Neuron (in vitro differentiated cells): ENCODE measurements around the gene CRYBA4.

ENCODE experiments used
- H2AFZ ChIP-seq: one replicate; pipeline ENCODE4 v1.6.1; 2013; ENCODE audit warnings: low read depth, mild to moderate bottlenecking, inconsistent platforms, low read length, moderate library complexity
- H3K27me3 ChIP-seq: one replicate; pipeline ENCODE4 v1.6.1; 2013; ENCODE audit warnings: low read length; ENCODE audit not compliant: insufficient read depth
- H3K36me3 ChIP-seq: one replicate; pipeline ENCODE4 v1.6.1; 2013; ENCODE audit warnings: low read length; ENCODE audit not compliant: insufficient read depth
- H3K4me1 ChIP-seq: one replicate; pipeline ENCODE4 v1.6.1; 2013; ENCODE audit warnings: low read length; ENCODE audit not compliant: insufficient read depth
- H3K4me3 ChIP-seq: 2 replicates; pipeline ENCODE4 v1.5.1; 2013; ENCODE audit warnings: mild to moderate bottlenecking, low read length, moderate library complexity
- H3K9me3 ChIP-seq: one replicate; pipeline ENCODE4 v1.6.1; 2013; ENCODE audit warnings: low read length

Gene CRYBA4

GRCh38 chr22:26587991-26588613 is 33.7 kb upstream of the CRYBA4 start:
- Histone ChIP-seq H3K4me3 (no peak overlapping the region), H3K9me3 (no peaks in the 10 kb centered on the region), H3K27me3 (no peaks in the 10 kb centered on the region), H2AFZ (no peak overlapping the region), H3K36me3 (no peaks in the 10 kb centered on the region), H3K4me1 (peaks cover 8% of the 10 kb centered on the region)

DNA sequence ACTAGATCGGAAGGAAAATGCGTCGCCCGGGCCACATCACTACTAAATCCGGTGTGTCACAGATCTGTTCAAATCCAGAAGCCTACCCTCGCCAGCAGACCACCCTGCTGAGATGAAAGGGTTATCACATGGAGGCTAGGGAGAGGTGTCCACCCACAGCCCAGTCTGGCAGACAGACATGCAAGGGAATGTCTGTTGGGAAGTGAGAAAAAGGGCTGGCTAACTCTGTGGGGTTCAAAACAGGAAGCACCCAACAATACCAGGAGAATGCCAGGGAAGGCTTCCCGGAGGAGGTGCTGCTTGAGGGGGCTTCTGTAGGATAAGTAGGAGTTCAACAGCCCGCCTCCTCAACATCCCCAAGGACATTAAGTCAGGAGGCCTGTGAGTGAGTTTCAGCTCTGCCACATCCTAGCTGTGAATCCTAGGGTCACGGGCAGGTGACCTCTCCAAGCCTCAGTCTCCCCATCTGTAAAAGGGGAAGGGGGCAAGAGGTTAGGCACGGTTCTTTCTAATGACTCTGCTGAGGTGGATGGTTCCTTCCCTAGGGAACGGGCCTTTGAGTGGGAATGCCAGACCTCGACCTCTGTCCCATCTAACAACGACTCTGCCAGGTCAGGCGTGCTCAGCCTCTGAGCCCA is 32.9 kb upstream of the CRYBA4 start:
- Histone ChIP-seq H3K4me3 (peak overlapping the region; percentile 88), H3K27me3 (no peaks in the 10 kb centered on the region), H3K9me3 (no peaks in the 10 kb centered on the region), H3K36me3 (no peaks in the 10 kb centered on the region), H2AFZ (no peak overlapping the region), H3K4me1 (peaks cover 8% of the 10 kb centered on the region)

- no peaks in the 10 kb centered on the region for H3K27me3 ChIP-seq
- peak overlapping the region; percentile 88 for H3K4me3 ChIP-seq
- H3K36me3 ChIP-seq = no peaks in the 10 kb centered on the region
- H3K9me3 ChIP-seq = no peaks in the 10 kb centered on the region
- peaks cover 8% of the 10 kb centered on the region for H3K4me1 ChIP-seq
- peak overlapping the region; percentile 84 for H2AFZ ChIP-seq
These were observed 32.4 kb upstream of the CRYBA4 start for GRCh38 chr22:26589367-26589844.

GRCh38 chr22:26589845-26590736 is 31.7 kb upstream of the CRYBA4 start, which contains the start of gene TPST2:
Gene TPST2 (minus strand): TSS chr22:26590132. CDS start chr22:26541630, 48,502 bp downstream.
- H3K4me1 ChIP-seq = peaks cover 8% of the 10 kb centered on the region
- H3K4me3 ChIP-seq = peak within 1 kb of the TSS; percentile 88
- H2AFZ ChIP-seq = peak within 1 kb of the TSS; percentile 84
- no peaks in the 10 kb centered on the region for H3K27me3 ChIP-seq
- H3K36me3 ChIP-seq = no peaks in the 10 kb centered on the region
- no peaks in the 10 kb centered on the region for H3K9me3 ChIP-seq

GRCh38 chr22:26592421-26592891 is 29.3 kb upstream of the CRYBA4 start:
- no peaks in the 10 kb centered on the region for H3K36me3 ChIP-seq
- no peak overlapping the region for H2AFZ ChIP-seq
- H3K27me3 ChIP-seq = no peaks in the 10 kb centered on the region
- H3K9me3 ChIP-seq = no peaks in the 10 kb centered on the region
- peaks cover 8% of the 10 kb centered on the region for H3K4me1 ChIP-seq
- H3K4me3 ChIP-seq = no peak overlapping the region

- no peaks in the 10 kb centered on the region for H3K27me3 ChIP-seq
- H3K36me3 ChIP-seq = no peaks in the 10 kb centered on the region
- H3K4me3 ChIP-seq = no peak overlapping the region
- H3K4me1 ChIP-seq = peaks cover 8% of the 10 kb centered on the region
- no peaks in the 10 kb centered on the region for H3K9me3 ChIP-seq
- H2AFZ ChIP-seq = no peak overlapping the region
These were observed 28.0 kb upstream of the CRYBA4 start for GRCh38 chr22:26593763-26594162.

DNA sequence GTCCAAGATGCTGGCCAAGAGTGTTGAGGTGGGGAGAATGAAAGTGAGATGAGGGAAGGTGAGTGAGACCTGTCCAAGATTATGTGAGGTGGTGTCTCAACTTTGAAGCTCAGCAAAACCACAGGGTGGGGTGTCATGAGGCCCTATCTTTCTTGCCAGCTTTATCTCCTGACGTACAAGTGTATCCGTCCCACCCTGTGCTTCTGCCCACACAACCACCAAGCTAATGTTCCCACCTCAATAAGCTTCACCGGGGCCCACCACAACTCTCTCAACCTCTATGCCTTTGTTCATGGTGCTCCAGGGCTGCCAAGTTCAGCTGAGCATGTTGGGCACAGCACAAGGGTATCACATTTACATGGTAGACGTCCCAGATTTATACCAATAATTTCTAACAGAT is 24.7 kb upstream of the CRYBA4 start:
- no peaks in the 10 kb centered on the region for H3K27me3 ChIP-seq
- no peaks in the 10 kb centered on the region for H3K4me1 ChIP-seq
- no peaks in the 10 kb centered on the region for H3K36me3 ChIP-seq
- no peaks in the 10 kb centered on the region for H3K9me3 ChIP-seq
- H2AFZ ChIP-seq = no peak overlapping the region
- no peak overlapping the region for H3K4me3 ChIP-seq

DNA sequence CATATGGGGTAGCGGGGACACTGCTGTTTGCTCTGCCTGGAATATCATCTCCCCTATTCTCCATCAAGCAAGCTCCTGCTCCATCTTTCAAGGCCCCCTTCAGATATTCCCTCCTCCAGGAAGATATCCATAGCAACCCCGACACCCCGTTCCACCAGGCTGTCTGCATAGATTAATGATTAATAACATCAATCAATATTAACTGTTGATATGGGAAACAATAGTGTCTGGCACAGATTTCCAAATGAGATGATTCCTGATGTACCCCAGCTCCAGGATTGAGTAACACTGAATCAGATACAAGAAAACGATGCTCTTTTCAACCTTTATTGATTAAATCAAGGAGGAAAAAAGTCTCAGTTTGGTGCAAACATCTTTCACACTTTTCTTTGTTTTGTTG is 24.3 kb upstream of the CRYBA4 start:
- H2AFZ ChIP-seq = no peak overlapping the region
- no peaks in the 10 kb centered on the region for H3K36me3 ChIP-seq
- no peaks in the 10 kb centered on the region for H3K4me1 ChIP-seq
- no peaks in the 10 kb centered on the region for H3K9me3 ChIP-seq
- no peaks in the 10 kb centered on the region for H3K27me3 ChIP-seq
- H3K4me3 ChIP-seq = no peak overlapping the region

DNA sequence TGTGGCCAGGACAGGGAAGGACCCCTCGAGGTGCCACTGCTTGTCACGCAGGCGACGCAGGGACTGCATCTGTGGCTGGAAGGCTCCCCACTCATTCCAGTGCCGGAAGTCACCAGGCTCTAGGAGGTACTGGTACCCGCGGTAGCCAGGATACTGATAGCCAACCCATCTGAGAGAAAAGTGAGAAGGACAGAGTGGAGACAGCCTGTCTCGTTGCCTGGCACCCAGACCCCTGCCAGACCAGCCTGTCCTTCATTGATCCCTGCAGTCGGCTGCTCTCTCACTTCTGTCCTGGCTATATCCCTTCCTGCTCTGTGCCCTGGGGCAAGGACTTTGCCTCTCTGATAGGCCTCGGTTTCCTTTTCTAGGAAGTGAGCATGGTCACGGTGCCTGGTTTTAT is 22.3 kb upstream of the CRYBA4 start:
- H3K27me3 ChIP-seq = no peaks in the 10 kb centered on the region
- no peaks in the 10 kb centered on the region for H3K4me1 ChIP-seq
- H3K9me3 ChIP-seq = no peaks in the 10 kb centered on the region
- H2AFZ ChIP-seq = no peak overlapping the region
- H3K4me3 ChIP-seq = no peak overlapping the region
- no peaks in the 10 kb centered on the region for H3K36me3 ChIP-seq

- Histone ChIP-seq H3K36me3 (no peaks in the 10 kb centered on the region), H3K9me3 (no peaks in the 10 kb centered on the region), H2AFZ (no peak overlapping the region), H3K4me1 (no peaks in the 10 kb centered on the region), H3K27me3 (no peaks in the 10 kb centered on the region), H3K4me3 (no peak overlapping the region)
These were observed 20.0 kb upstream of the CRYBA4 start for GRCh38 chr22:26601726-26602125.

GRCh38 chr22:26602127-26602526 is 19.6 kb upstream of the CRYBA4 start:
- Histone ChIP-seq H2AFZ (no peak overlapping the region), H3K36me3 (no peaks in the 10 kb centered on the region), H3K9me3 (no peaks in the 10 kb centered on the region), H3K4me1 (no peaks in the 10 kb centered on the region), H3K27me3 (no peaks in the 10 kb centered on the region), H3K4me3 (no peak overlapping the region)

DNA sequence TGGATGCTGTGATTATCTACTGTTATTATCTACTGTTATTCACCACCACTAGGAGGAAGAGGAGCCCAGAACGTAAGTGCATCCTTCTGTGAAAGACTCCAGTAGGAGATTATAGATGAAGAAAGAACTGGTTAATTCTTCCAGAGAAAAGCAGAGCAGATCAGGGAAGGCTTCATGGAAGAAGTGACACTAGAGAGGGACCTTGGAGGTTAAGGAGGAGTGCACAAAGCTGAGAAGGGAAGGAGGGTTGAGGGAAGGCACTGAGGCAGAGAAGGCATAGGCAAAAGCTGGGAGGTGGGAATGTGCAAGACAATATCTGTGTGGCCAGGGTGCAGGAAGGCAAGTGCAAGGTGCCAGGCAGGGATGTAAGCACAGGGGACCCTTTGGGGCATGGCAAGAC is 17.4 kb upstream of the CRYBA4 start:
- H3K27me3 ChIP-seq = no peaks in the 10 kb centered on the region
- H3K4me3 ChIP-seq = no peak overlapping the region
- H3K4me1 ChIP-seq = no peaks in the 10 kb centered on the region
- no peaks in the 10 kb centered on the region for H3K36me3 ChIP-seq
- no peak overlapping the region for H2AFZ ChIP-seq
- no peaks in the 10 kb centered on the region for H3K9me3 ChIP-seq

- no peak overlapping the region for H2AFZ ChIP-seq
- H3K9me3 ChIP-seq = no peaks in the 10 kb centered on the region
- H3K4me3 ChIP-seq = no peak overlapping the region
- H3K36me3 ChIP-seq = no peaks in the 10 kb centered on the region
- H3K27me3 ChIP-seq = no peaks in the 10 kb centered on the region
- H3K4me1 ChIP-seq = no peaks in the 10 kb centered on the region
These were observed 15.2 kb upstream of the CRYBA4 start for GRCh38 chr22:26606611-26607010.
